Mesenchymal stem cell (in vitro differentiated cells and primary cell): ENCODE measurements around the gene WNK4.

ENCODE experiments used
- DNase-seq: peaks from one replicate; pipeline ENCODE4 v3.0.0-alpha.2; 2013
- H2AFZ ChIP-seq: one replicate; pipeline ENCODE4 v1.6.1; 2013; ENCODE audit warnings: low read depth, mild to moderate bottlenecking, control low read depth, inconsistent platforms, low read length, moderate library complexity
- H2AK5ac ChIP-seq: 2 replicates; pipeline ENCODE4 v1.6.1; 2013; ENCODE audit warnings: low read length, moderate library complexity, mild to moderate bottlenecking, inconsistent platforms; ENCODE audit not compliant: severe bottlenecking
- H2BK120ac ChIP-seq: one replicate; pipeline ENCODE4 v1.6.1; 2013; ENCODE audit warnings: low read depth, mild to moderate bottlenecking, inconsistent platforms, low read length, moderate library complexity
- H2BK12ac ChIP-seq, 2 experiments: one replicate each; pipeline ENCODE4 v1.6.1; 2013; ENCODE audit warnings: inconsistent platforms in 2 of 2, low read length in 2 of 2, mild to moderate bottlenecking in 2 of 2, moderate library complexity in 2 of 2, control low read depth in 1 of 2
- H2BK15ac ChIP-seq: one replicate; pipeline ENCODE4 v1.6.1; 2013; ENCODE audit warnings: mild to moderate bottlenecking, low read depth, inconsistent platforms; ENCODE audit not compliant: poor library complexity, severe bottlenecking
- H2BK5ac ChIP-seq: 2 replicates; pipeline ENCODE4 v1.6.1; 2013; ENCODE audit warnings: low read depth, mild to moderate bottlenecking, low read length, control low read depth, inconsistent platforms; ENCODE audit not compliant: poor library complexity, severe bottlenecking
- H3K14ac ChIP-seq, 2 experiments: one replicate each; pipeline ENCODE4 v1.6.1; 2013; ENCODE audit warnings: inconsistent platforms in 2 of 2, low read length in 2 of 2, control low read depth in 1 of 2, mild to moderate bottlenecking in 1 of 2, moderate library complexity in 1 of 2
- H3K18ac ChIP-seq, 2 experiments: one replicate each; pipeline ENCODE4 v1.6.1; 2013; ENCODE audit warnings: inconsistent platforms in 2 of 2, low read length in 2 of 2, control low read depth in 1 of 2, low read depth in 1 of 2, mild to moderate bottlenecking in 1 of 2
- H3K23ac ChIP-seq, 2 experiments: one replicate each; pipeline ENCODE4 v1.6.1; 2013; ENCODE audit warnings: inconsistent platforms in 2 of 2, low read length in 2 of 2, mild to moderate bottlenecking in 2 of 2, moderate library complexity in 2 of 2, control low read depth in 1 of 2
- H3K27ac ChIP-seq: 2 replicates; pipeline ENCODE4 v1.5.1; 2013; ENCODE audit warnings: mild to moderate bottlenecking, moderate library complexity, low read length, control low read depth, inconsistent platforms; ENCODE audit not compliant: poor library complexity, severe bottlenecking
- H3K27me3 ChIP-seq, 2 experiments: 2 replicates each; pipeline versions ENCODE4 v1.6.1 to v1.7.0; 2013; ENCODE audit warnings: low read length in 2 of 2, mild to moderate bottlenecking in 2 of 2, moderate library complexity in 2 of 2, control low read depth in 1 of 2, inconsistent platforms in 1 of 2; ENCODE audit not compliant: control insufficient read depth in 1 of 2, insufficient read depth in 1 of 2
- H3K36me3 ChIP-seq, 2 experiments: 2 replicates each; pipeline versions ENCODE4 v1.6.1 to v1.7.0; 2013; ENCODE audit warnings: low read length in 2 of 2, control low read depth in 1 of 2, inconsistent platforms in 1 of 2, low read depth in 1 of 2, mild to moderate bottlenecking in 1 of 2; ENCODE audit not compliant: insufficient read depth in 2 of 2, control insufficient read depth in 1 of 2
- H3K4ac ChIP-seq, 2 experiments: one replicate each; pipeline ENCODE4 v1.6.1; 2013; ENCODE audit warnings: inconsistent platforms in 2 of 2, low read length in 2 of 2, mild to moderate bottlenecking in 2 of 2, moderate library complexity in 2 of 2, control low read depth in 1 of 2, low read depth in 1 of 2
- H3K4me1 ChIP-seq: 2 replicates; pipeline ENCODE4 v1.6.1; 2013; ENCODE audit warnings: low read depth, low read length, control low read depth; ENCODE audit not compliant: control insufficient read depth, insufficient read depth
- H3K4me2 ChIP-seq: 2 replicates; pipeline ENCODE4 v1.6.1; 2013; ENCODE audit warnings: low read length, mild to moderate bottlenecking, inconsistent platforms; ENCODE audit not compliant: poor library complexity, severe bottlenecking
- H3K4me3 ChIP-seq, 2 experiments: 2 replicates each; pipeline versions ENCODE4 v1.5.1 to v1.7.0; 2013; ENCODE audit warnings: low read length in 2 of 2, mild to moderate bottlenecking in 2 of 2, control low read depth in 1 of 2, low read depth in 1 of 2; ENCODE audit not compliant: insufficient read depth in 1 of 2
- H3K79me1 ChIP-seq: replicated peaks from 2 replicates; pipeline ENCODE4 v1.6.1; 2013; ENCODE audit warnings: mild to moderate bottlenecking, control low read depth, low read length, inconsistent platforms; ENCODE audit not compliant: poor library complexity, severe bottlenecking
- H3K9ac ChIP-seq: 2 replicates; pipeline ENCODE4 v1.7.0; 2013; ENCODE audit warnings: mild to moderate bottlenecking, low read length, moderate library complexity
- H3K9me3 ChIP-seq: 2 replicates; pipeline ENCODE4 v1.7.0; 2013; ENCODE audit warnings: mild to moderate bottlenecking, low read length; ENCODE audit not compliant: control insufficient read depth
- H4K8ac ChIP-seq: one replicate; pipeline ENCODE4 v1.6.1; 2013; ENCODE audit warnings: inconsistent platforms, mild to moderate bottlenecking, low read length, moderate library complexity
- H4K91ac ChIP-seq: one replicate; pipeline ENCODE4 v1.6.1; 2013; ENCODE audit warnings: mild to moderate bottlenecking, low read length, inconsistent platforms
- whole genome bisulfite sequencing: methylation state at CpG from one replicate; pipeline ENCODE4 v1.1.7; 2013; ENCODE audit warnings: mixed read lengths; 5-methylcytosine and 5-hydroxymethylcytosine counted together

WNK4 gene

DNA sequence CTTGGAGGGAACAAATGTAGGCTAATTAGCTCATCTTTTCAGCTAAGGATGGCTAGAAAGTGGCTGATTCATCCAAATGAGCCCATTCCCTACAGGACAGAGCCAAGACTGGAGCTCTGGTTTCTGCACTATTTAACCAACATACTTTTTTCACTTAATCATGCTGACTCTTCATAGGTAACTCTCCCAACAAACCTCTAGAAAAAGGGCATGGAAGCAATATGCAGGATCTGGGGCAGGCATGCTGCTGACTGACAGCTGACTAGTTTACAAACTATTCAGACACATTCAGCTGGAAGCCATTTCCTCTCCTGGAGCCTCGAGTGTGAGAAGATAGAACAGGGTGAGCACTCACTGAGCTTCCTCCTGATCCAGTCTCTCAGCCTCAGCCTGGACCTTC is 37.5 kb downstream of the WNK4 start:
- H2BK12ac ChIP-seq, result no peak overlapping the region
- H3K18ac ChIP-seq, result no peak overlapping the region
- H3K23ac ChIP-seq, result no peak overlapping the region
- no peaks in the 10 kb centered on the region for H3K27me3 ChIP-seq
- H3K36me3 ChIP-seq, result peaks cover 45 to 92% of the 10 kb centered on the region in 2 experiments
- no peak overlapping the region for H4K91ac ChIP-seq
- no peak overlapping the region for H3K4me3 ChIP-seq
- H2BK120ac ChIP-seq, result no peak overlapping the region
- no peak overlapping the region for H3K4me2 ChIP-seq
- no peak for DNase-seq
- peaks cover 4% of the 10 kb centered on the region for H3K4me1 ChIP-seq
- no peak overlapping the region for H2BK5ac ChIP-seq
- H2AK5ac ChIP-seq, result no peak overlapping the region
- H3K4ac ChIP-seq, result no peak overlapping the region
- H2BK15ac ChIP-seq, result no peak overlapping the region
- H3K9me3 ChIP-seq, result no peaks in the 10 kb centered on the region
- WGBS, result 68% methylated on average over 1 of the region's 1 CpG
- no peak overlapping the region for H2AFZ ChIP-seq
- H3K14ac ChIP-seq, result no peak overlapping the region
- H4K8ac ChIP-seq, result no peak overlapping the region
- H3K27ac ChIP-seq, result no peak overlapping the region
- H3K79me1 ChIP-seq, result peaks cover 33% of the 10 kb centered on the region
- H3K9ac ChIP-seq, result peak overlapping the region; percentile 39

GRCh38 chr17:42818379-42818778 is 38.0 kb downstream of the WNK4 start:
- WGBS, result 95% methylated on average over 5 of the region's 5 CpGs
- no peak overlapping the region for H4K8ac ChIP-seq
- H3K4me3 ChIP-seq, result no peak overlapping the region
- H3K23ac ChIP-seq, result no peak overlapping the region
- H3K27ac ChIP-seq, result no peak overlapping the region
- H2BK120ac ChIP-seq, result no peak overlapping the region
- H4K91ac ChIP-seq, result no peak overlapping the region
- no peak overlapping the region for H2BK15ac ChIP-seq
- no peak overlapping the region for H2BK5ac ChIP-seq
- no peaks in the 10 kb centered on the region for H3K9me3 ChIP-seq
- H3K27me3 ChIP-seq, result no peaks in the 10 kb centered on the region
- H3K9ac ChIP-seq, result peak overlapping the region; percentile 39
- H2AFZ ChIP-seq, result no peak overlapping the region
- H3K14ac ChIP-seq, result no peak overlapping the region
- no peak overlapping the region for H3K18ac ChIP-seq
- no peak overlapping the region for H3K4ac ChIP-seq
- peaks cover 7% of the 10 kb centered on the region for H3K4me1 ChIP-seq
- no peak overlapping the region for H2AK5ac ChIP-seq
- no peak for DNase-seq
- H3K4me2 ChIP-seq, result no peak overlapping the region
- peaks cover 33% of the 10 kb centered on the region for H3K79me1 ChIP-seq
- H3K36me3 ChIP-seq, result peaks cover 45 to 91% of the 10 kb centered on the region in 2 experiments
- no peak overlapping the region for H2BK12ac ChIP-seq

DNA sequence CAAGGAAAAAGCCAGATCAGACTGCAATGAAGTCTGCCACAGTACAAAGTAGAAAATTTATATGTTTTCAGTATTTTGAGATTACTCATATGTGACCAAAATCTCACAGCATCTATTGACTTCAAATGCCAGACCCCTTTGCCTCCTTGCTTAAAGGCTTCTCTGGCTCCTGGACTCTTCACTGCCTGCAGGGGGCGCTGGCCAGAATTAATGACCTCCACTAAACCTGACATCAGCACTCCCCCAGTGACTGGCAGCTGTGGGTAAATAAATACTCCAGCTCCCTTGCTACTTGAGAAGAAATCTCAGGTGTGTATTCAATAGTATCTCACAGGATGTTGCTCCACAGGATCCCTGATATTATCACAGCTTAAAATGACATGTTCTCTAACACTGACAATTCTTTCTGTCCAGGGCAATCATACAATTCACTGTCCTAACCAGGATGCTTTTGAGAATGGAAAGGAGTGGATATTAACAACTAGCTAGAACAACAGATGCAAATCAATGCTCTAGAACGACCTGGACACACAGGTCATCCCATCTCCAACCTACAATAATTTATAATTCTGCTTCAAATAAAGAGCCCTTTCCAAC is 39.6 kb downstream of the WNK4 start:
- no peak overlapping the region for H3K23ac ChIP-seq
- no peaks in the 10 kb centered on the region for H3K27me3 ChIP-seq
- DNase-seq, result peak; percentile 74
- no peak overlapping the region for H2BK15ac ChIP-seq
- H2BK12ac ChIP-seq, result no peak overlapping the region
- H2BK120ac ChIP-seq, result no peak overlapping the region
- H3K4me1 ChIP-seq, result peaks cover 12% of the 10 kb centered on the region
- no peak overlapping the region for H4K8ac ChIP-seq
- H4K91ac ChIP-seq, result no peak overlapping the region
- H3K36me3 ChIP-seq, result peaks cover 39 to 76% of the 10 kb centered on the region in 2 experiments
- H3K9ac ChIP-seq, result no peak overlapping the region
- no peak overlapping the region for H3K14ac ChIP-seq
- no peak overlapping the region for H3K18ac ChIP-seq
- H2BK5ac ChIP-seq, result no peak overlapping the region
- H2AK5ac ChIP-seq, result no peak overlapping the region
- no peak overlapping the region for H2AFZ ChIP-seq
- no peak overlapping the region for H3K4me3 ChIP-seq
- no peak overlapping the region for H3K4me2 ChIP-seq
- H3K27ac ChIP-seq, result no peak overlapping the region
- peaks cover 29% of the 10 kb centered on the region for H3K79me1 ChIP-seq
- WGBS, result 75% methylated on average over 1 of the region's 2 CpGs
- H3K9me3 ChIP-seq, result no peaks in the 10 kb centered on the region
- no peak overlapping the region for H3K4ac ChIP-seq

GRCh38 chr17:42821176-42821575 is 40.8 kb downstream of the WNK4 start:
- H3K27ac ChIP-seq, result no peak overlapping the region
- H3K4me3 ChIP-seq, result no peak overlapping the region
- no peak overlapping the region for H2BK120ac ChIP-seq
- no peak overlapping the region for H3K23ac ChIP-seq
- peaks cover 12% of the 10 kb centered on the region for H3K4me1 ChIP-seq
- H4K91ac ChIP-seq, result no peak overlapping the region
- H2BK12ac ChIP-seq, result no peak overlapping the region
- no peak overlapping the region for H3K4ac ChIP-seq
- H3K79me1 ChIP-seq, result peaks cover 26% of the 10 kb centered on the region
- no peak overlapping the region for H2AK5ac ChIP-seq
- no peaks in the 10 kb centered on the region for H3K27me3 ChIP-seq
- H2AFZ ChIP-seq, result no peak overlapping the region
- peak overlapping the region; percentile 28 for H3K9ac ChIP-seq
- no peak overlapping the region for H3K4me2 ChIP-seq
- WGBS, result 100% methylated on average over 1 of the region's 7 CpGs
- H3K36me3 ChIP-seq, result peaks cover 32 to 65% of the 10 kb centered on the region in 2 experiments
- no peaks in the 10 kb centered on the region for H3K9me3 ChIP-seq
- no peak overlapping the region for H3K14ac ChIP-seq
- no peak overlapping the region for H4K8ac ChIP-seq
- no peak for DNase-seq
- H2BK5ac ChIP-seq, result no peak overlapping the region
- H2BK15ac ChIP-seq, result no peak overlapping the region
- no peak overlapping the region for H3K18ac ChIP-seq
